Measurements from ENCODE around the gene FABP6. TPM values are rescaled to one million over a fixed set of nuclear protein-coding genes. Genes with fewer than 3 reads are reported as not detected.
"Not testable (repeated sequence)": the region's sequence is repeated elsewhere in the genome, so short reads cannot be mapped to it uniquely, and the experiment has no call there.

FABP6 gene
- total RNA-seq, 1 donor from 2014 or later, result not detected

- DNase-seq (ENCODE audit: low read depth in 2 of 2), result no peak
Measured at GRCh38 chr5:160219356-160219755, 9.9 kb upstream of the FABP6 start.

GRCh38 chr5:160221082-160221481, 8.2 kb upstream of the FABP6 start:
- DNase-seq (ENCODE audit: low read depth in 2 of 2), result no peak

GRCh38 chr5:160227012-160227411, 2.3 kb upstream of the FABP6 start:
- no peak for DNase-seq (ENCODE audit: low read depth in 2 of 2)

- no peak for DNase-seq (ENCODE audit: low read depth in 2 of 2)
Measured at GRCh38 chr5:160230686-160231527, 1.6 kb downstream of the FABP6 start.

- no peak for DNase-seq (ENCODE audit: low read depth in 2 of 2)
Measured at GRCh38 chr5:160231783-160232342, 2.6 kb downstream of the FABP6 start.

- no peak for DNase-seq (ENCODE audit: low read depth in 2 of 2)
Measured at GRCh38 chr5:160233215-160233614, 3.9 kb downstream of the FABP6 start.

GRCh38 chr5:160235731-160236130, 6.4 kb downstream of the FABP6 start:
- no peak for DNase-seq (ENCODE audit: low read depth in 2 of 2)

- no peak for DNase-seq (ENCODE audit: low read depth in 2 of 2)
Measured at GRCh38 chr5:160237571-160238093, 8.3 kb downstream of the FABP6 start.

- no peak for DNase-seq (ENCODE audit: low read depth in 2 of 2)
Measured at GRCh38 chr5:160240350-160240749, 11.0 kb downstream of the FABP6 start.

- no peak for DNase-seq (ENCODE audit: low read depth in 2 of 2)
Measured at GRCh38 chr5:160242145-160242544, 12.8 kb downstream of the FABP6 start.

GRCh38 chr5:160245506-160246086, 16.3 kb downstream of the FABP6 start:
- DNase-seq (ENCODE audit: low read depth in 2 of 2), result no peak

GRCh38 chr5:160249570-160249969, 20.3 kb downstream of the FABP6 start:
- not testable (repeated sequence) for DNase-seq (ENCODE audit: low read depth in 2 of 2)

GRCh38 chr5:160250226-160250625, 20.9 kb downstream of the FABP6 start:
- DNase-seq (ENCODE audit: low read depth in 2 of 2), result no peak

GRCh38 chr5:160250826-160251225, 21.5 kb downstream of the FABP6 start:
- DNase-seq (ENCODE audit: low read depth in 2 of 2), result no peak

- DNase-seq (ENCODE audit: low read depth in 2 of 2), result no peak
Measured at GRCh38 chr5:160251406-160252155, 22.3 kb downstream of the FABP6 start.

GRCh38 chr5:160252916-160253315, 23.6 kb downstream of the FABP6 start:
- DNase-seq (ENCODE audit: low read depth in 2 of 2), result no peak

GRCh38 chr5:160253441-160253840, 24.1 kb downstream of the FABP6 start:
- DNase-seq (ENCODE audit: low read depth in 2 of 2), result no peak

- no peak for DNase-seq (ENCODE audit: low read depth in 2 of 2)
Measured at GRCh38 chr5:160254706-160255105, 25.4 kb downstream of the FABP6 start.

GRCh38 chr5:160259341-160259740, 30.0 kb downstream of the FABP6 start:
- DNase-seq (ENCODE audit: low read depth in 2 of 2), result no peak

GRCh38 chr5:160260006-160260775, 30.9 kb downstream of the FABP6 start:
- DNase-seq (ENCODE audit: low read depth in 2 of 2), result no peak

Measured in lung microvascular endothelial cell (primary cell).